ENCODE measurements around the gene ARHGAP6.

GRCh38 chrX:11462648-11463047, 203.1 kb downstream of the ARHGAP6 start:
- TF ChIP-seq MYC (IDR thresholded peaks at IDR 0.05; ENCODE audit: low read depth, low read length) (no peak), POLR2AphosphoS5 (IDR thresholded peaks at IDR 0.05; ENCODE audit: insufficient read depth, low read depth, low read length) (no peak)
